K562 (cell line): Measurements from ENCODE around the gene PGLYRP1. TPM values are rescaled to one million over a fixed set of nuclear protein-coding genes. Genes with fewer than 3 reads are reported as not detected.

ENCODE experiments used
- ATAC-seq: fragments of 200-7000 bp; cut with Tn5 transposase; 3 replicates; pipeline ENCODE4 v1.9.1; 2020; ENCODE audit warnings: moderate library complexity
- BruUV-seq: library from RNA; stranded (reverse); fragments of 400-500 nt; replicated peaks from 2 replicates; lab custom pipeline; 2021; lab: Mats Ljungman, UMichigan
- CTCF ChIA-PET: fragments of 300-600 bp; formaldehyde crosslinking; extraction: SDS; loops from one replicate; lab custom pipeline; 2021; ENCODE audit warnings: low intra/inter-chr PET ratio; lab: Yijun Ruan, JAX
- POLR2A ChIA-PET: fragments of 300-600, 350-650 bp; sonication (Branson Sonifier 250); formaldehyde crosslinking; extraction: SDS; loops from one replicate; lab custom pipeline; 2021; ENCODE audit warnings: antibody characterized with exemption, inconsistent platforms; lab: Yijun Ruan, JAX
- DNase-seq, 4 experiments: peaks; one replicate each; pipeline versions ENCODE4 v3.0.0 to v3.0.0-alpha.2; 2011 to 2018; ENCODE audit warnings: low spot score in 3 of 4, mixed read lengths in 3 of 4; ENCODE audit errors: extremely low read depth in 1 of 4
- FAIRE-seq: peaks from 2 replicates; lab custom pipeline; 2011; peaks lifted over from hg19 to GRCh38; lab: Jason Lieb, UNC
- H2AFZ ChIP-seq: 2 replicates; pipeline ENCODE4 v1.6.0; 2011; ENCODE audit warnings: low read depth, low read length, control low read depth, inconsistent platforms
- H3K27ac ChIP-seq: fragments of 200-600 bp; 3 replicates; pipeline ENCODE4 v1.8.0; 2011; ENCODE audit warnings: low read depth, mild to moderate bottlenecking, control low read depth, inconsistent platforms, low read length, moderate library complexity, mixed read lengths; ENCODE audit errors: extremely low read depth
- H3K27me3 ChIP-seq, 2 experiments: fragments of 300-600 bp in 1 of 2; 2 replicates in 1 of 2; 3 replicates in 1 of 2; pipeline versions ENCODE4 v1.6.0 to v1.8.0; 2011; ENCODE audit warnings: inconsistent platforms in 2 of 2, low read length in 2 of 2, mild to moderate bottlenecking in 1 of 2, mixed read lengths in 1 of 2, moderate library complexity in 1 of 2; ENCODE audit not compliant: control insufficient read depth in 2 of 2, insufficient read depth in 2 of 2
- H3K36me3 ChIP-seq: fragments of 300-600 bp; 3 replicates; pipeline ENCODE4 v1.8.0; 2011; ENCODE audit warnings: mild to moderate bottlenecking, low read length, inconsistent platforms; ENCODE audit not compliant: control insufficient read depth, insufficient read depth
- H3K4me1 ChIP-seq, 2 experiments: fragments of 200-600 bp in 1 of 2; replicated peaks in 1 of 2; 2 replicates in 1 of 2; 3 replicates in 1 of 2; pipeline versions ENCODE4 v1.5.1 to v1.8.0; 2011; ENCODE audit warnings: inconsistent platforms in 2 of 2, low read length in 2 of 2, mild to moderate bottlenecking in 1 of 2, mixed read lengths in 1 of 2, moderate library complexity in 1 of 2; ENCODE audit not compliant: control insufficient read depth in 2 of 2, insufficient read depth in 2 of 2
- H3K4me2 ChIP-seq: 2 replicates; pipeline ENCODE4 v1.6.1; 2011; ENCODE audit warnings: low read length, control low read depth, inconsistent platforms, mixed read lengths; ENCODE audit not compliant: insufficient read depth
- H3K4me3 ChIP-seq: fragments of 200-600 bp; sonication (generic), shearing (Covaris generic); 2 replicates; pipeline ENCODE4 v1.5.1; 2016; ENCODE audit warnings: control low read depth, inconsistent platforms
- H3K79me2 ChIP-seq: fragments of 200-600 bp; 3 replicates; pipeline ENCODE4 v1.8.0; 2011; ENCODE audit warnings: low read length, inconsistent platforms; ENCODE audit not compliant: control insufficient read depth, insufficient read depth
- H3K9ac ChIP-seq, 2 experiments: 2 replicates each; pipeline versions ENCODE4 v1.6.0 to v1.6.1; 2011; ENCODE audit warnings: low read depth in 2 of 2, low read length in 2 of 2, control low read depth in 1 of 2, inconsistent platforms in 1 of 2, mild to moderate bottlenecking in 1 of 2, mixed read lengths in 1 of 2; ENCODE audit not compliant: insufficient read depth in 1 of 2
- H3K9me1 ChIP-seq: one replicate; pipeline ENCODE4 v1.6.0; 2011; ENCODE audit warnings: inconsistent platforms, mild to moderate bottlenecking, low read length, moderate library complexity; ENCODE audit not compliant: control insufficient read depth, insufficient read depth
- H3K9me3 ChIP-seq: replicated peaks from 2 replicates; pipeline ENCODE4 v1.5.1; 2011; ENCODE audit warnings: low read depth, low read length, inconsistent platforms; ENCODE audit not compliant: control insufficient read depth, insufficient read depth
- H4K20me1 ChIP-seq: replicated peaks from 2 replicates; pipeline ENCODE4 v1.6.1; 2011; ENCODE audit warnings: low read length, inconsistent platforms, mixed read lengths; ENCODE audit not compliant: control insufficient read depth, insufficient read depth
- ARHGAP35 ChIP-seq: fragments of 450-650 bp; IDR thresholded peaks from 2 replicates; pipeline ENCODE4 v1.6.1; 2018; ENCODE audit not compliant: partially characterized antibody
- HOMEZ ChIP-seq: fragments of 250-450 bp; sonication (Bioruptor Pico); IDR thresholded peaks from 2 replicates; pipeline ENCODE4 v1.4.0; 2020; ENCODE audit warnings: mild to moderate bottlenecking, moderate library complexity
- NR2C1 ChIP-seq, 2 experiments: fragments of 450-650 bp; IDR thresholded peaks; 2 replicates each; pipeline ENCODE4 v1.6.1; 2017; ENCODE audit warnings: mild to moderate bottlenecking in 2 of 2, antibody characterized with exemption in 1 of 2, inconsistent platforms in 1 of 2, missing compliant biosample characterization in 1 of 2, missing genetic modification characterization in 1 of 2
- SMAD3 ChIP-seq: fragments of 450-650 bp; formaldehyde crosslinking; conservative IDR thresholded peaks from 2 replicates; pipeline ENCODE4 v1.4.0; 2020; ENCODE audit warnings: mild to moderate bottlenecking
- SREBF1 ChIP-seq: fragments of 150-350 bp; IDR thresholded peaks from 2 replicates; pipeline ENCODE4 v1.6.1; 2014; ENCODE audit warnings: antibody characterized with exemption, low read depth, low read length, borderline replicate concordance
- ZBTB17 ChIP-seq: fragments of 450-650 bp; formaldehyde crosslinking; IDR thresholded peaks from 2 replicates; pipeline ENCODE4 v1.4.0; 2020; ENCODE audit warnings: mild to moderate bottlenecking
- ZNF318 ChIP-seq, 2 experiments: fragments of 450-650 bp; IDR thresholded peaks; 2 replicates each; pipeline ENCODE4 v1.6.1; 2016; ENCODE audit warnings: mild to moderate bottlenecking in 2 of 2, borderline replicate concordance in 1 of 2, low read depth in 1 of 2, moderate library complexity in 1 of 2
- ZNF518B ChIP-seq: fragments of 250-450 bp; sonication (Bioruptor Pico); IDR thresholded peaks from 2 replicates; pipeline ENCODE4 v1.5.0; 2021; ENCODE audit warnings: mild to moderate bottlenecking, moderate library complexity
- WGBS: fragments of 100-300 bp; shearing (Covaris generic); methylation state at CpG from one replicate; pipeline ENCODE4 v1.1.6; 2016; ENCODE audit warnings: low coverage, mixed read lengths; ENCODE audit not compliant: insufficient coverage; ENCODE audit errors: missing lambda C conversion rate; 5-methylcytosine and 5-hydroxymethylcytosine counted together
- in situ Hi-C: fragments of 300-500 bp; cut with MboI; formaldehyde crosslinking; loops from 4 replicates; pipeline ENCODE4 v1.15.0; 2018; ENCODE audit warnings: inconsistent platforms, mixed read lengths
- intact Hi-C: fragments of 100-400 bp; cut with micrococcal nuclease; formaldehyde crosslinking; loops from 2 replicates; pipeline ENCODE4 v1.14.2; 2022
- polyA plus RNA-seq, 8 experiments: library from polyadenylated mRNA; depleted of rRNA in 4 of 8; stranded (reverse) in 5 of 8; unstranded in 3 of 8; fragments of >200 nt; fragmentation: Nextera tagmentation in 2 of 8; fragmentation: Illumina TruSeq in 1 of 8; extraction: Ambion mirVana in 2 of 8; extraction: Trizol in 1 of 8; gene quantifications; 2 replicates each; pipeline versions ENCODE4 v1.2.1 to v1.2.3, GENCODE V29; 2011 to 2014; ENCODE audit warnings: inconsistent platforms in 1 of 8, missing spikeins in 1 of 8
- total RNA-seq, 7 experiments: library from RNA; depleted of rRNA in 6 of 7; stranded (reverse); fragments of >200 nt in 6 of 7; fragmentation: Illumina TruSeq in 2 of 7; extraction: Trizol in 2 of 7; gene quantifications; 2 replicates each; pipeline versions ENCODE4 v1.2.1 to v1.2.3, GENCODE V29; 2011 to 2021; ENCODE audit warnings: low replicate concordance in 1 of 7

The PGLYRP1 gene
- total and polyA plus RNA-seq, 9 of the 15 experiments (the other 6 are each of a cell fraction or from before 2014, with no cell fraction given): not detected

GRCh38 chr19:46065486-46066071 is 42.7 kb upstream of the PGLYRP1 start:
- no peaks in the 10 kb centered on the region for H3K9me1 ChIP-seq
- DNase-seq (no peak), FAIRE-seq (no peak), ATAC-seq (no peak)
- H3K9me3 ChIP-seq: no peaks in the 10 kb centered on the region; the same call in 1 of the 2 replicates
- no peaks in the 10 kb centered on the region for H3K36me3 ChIP-seq
- peaks cover 2 to 11% of the 10 kb centered on the region in 2 experiments; a peak in 3 of 5 replicates for H3K27me3 ChIP-seq
- in situ Hi-C loops: no loop called here
- no TSS peak for BruUV-seq
- H3K79me2 ChIP-seq: no peaks in the 10 kb centered on the region
- CTCF ChIA-PET: no interaction called here
- H2AFZ ChIP-seq: no peak overlapping the region
- WGBS: 1% methylated on average over 7 of the region's 7 CpGs
- H3K4me3 ChIP-seq: no peak overlapping the region
- H4K20me1 ChIP-seq: no peaks in the 10 kb centered on the region
- no peak overlapping the region for H3K27ac ChIP-seq
- intact Hi-C loops: no loop called here
- H3K4me2 ChIP-seq: no peak overlapping the region
- H3K9ac ChIP-seq: no peak overlapping the region
- POLR2A ChIA-PET: no interaction called here
- no peaks in the 10 kb centered on the region for H3K4me1 ChIP-seq
- no peak for TF ChIP-seq SREBF1
- no peak for TF ChIP-seq SMAD3
- no peak for TF ChIP-seq ZBTB17 (CRISPR knock-in tag)
- no peak for TF ChIP-seq ARHGAP35
- no peak for TF ChIP-seq ZNF518B
- TF ChIP-seq HOMEZ: no peak
- TF ChIP-seq NR2C1 (IDR thresholded peaks at IDR 0.05): no peak
- TF ChIP-seq NR2C1 (tag; IDR thresholded peaks at IDR 0.05): no peak
- no peak for TF ChIP-seq ZNF318 (IDR thresholded peaks at IDR 0.05; ENCODE audit: borderline replicate concordance in 1 of 2, low read depth in 1 of 2)
